Duodenal mucosa (tissue), 2 donors: ENCODE data around the gene ASMTL.
"Not testable (repeated sequence)": the region's sequence is repeated elsewhere in the genome, so short reads cannot be mapped to it uniquely, and the experiment has no call there.

Experiments used
- H3K27ac ChIP-seq: one replicate; pipeline ENCODE4 v1.7.0; 2013; ENCODE audit warnings: low read depth, low read length
- H3K27me3 ChIP-seq, 2 donors: one replicate each; pipeline ENCODE4 v1.7.0; 2013; ENCODE audit warnings: low read length in 2 of 2, control low read depth in 1 of 2; ENCODE audit not compliant: insufficient read depth in 2 of 2, control insufficient read depth in 1 of 2
- H3K36me3 ChIP-seq, 2 donors: one replicate each; pipeline ENCODE4 v1.7.0; 2013; ENCODE audit warnings: low read length in 2 of 2, control low read depth in 1 of 2; ENCODE audit not compliant: insufficient read depth in 2 of 2, control insufficient read depth in 1 of 2
- H3K4me1 ChIP-seq, 2 donors: one replicate each; pipeline ENCODE4 v1.7.0; 2013; ENCODE audit warnings: low read length in 2 of 2, control low read depth in 1 of 2; ENCODE audit not compliant: insufficient read depth in 2 of 2, control insufficient read depth in 1 of 2
- H3K4me3 ChIP-seq, 2 donors: one replicate each; pipeline ENCODE4 v1.7.0; 2013; ENCODE audit warnings: low read length in 2 of 2, low read depth in 1 of 2
- H3K9ac ChIP-seq, 2 donors: one replicate each; pipeline ENCODE4 v1.7.0; 2013; ENCODE audit warnings: low read length in 2 of 2, low read depth in 1 of 2
- H3K9me3 ChIP-seq, 2 donors: one replicate each; pipeline ENCODE4 v1.7.0; 2013; ENCODE audit warnings: low read length in 2 of 2, control low read depth in 1 of 2; ENCODE audit not compliant: control insufficient read depth in 1 of 2

The ASMTL gene

GRCh38 chrX:1455948-1456280 lies 3.2 kb upstream of the ASMTL start:
- H3K4me1 ChIP-seq, result peaks cover 0 to 12% of the 10 kb centered on the region in 2 donors
- H3K4me3 ChIP-seq, result no peak overlapping the region
- no peak overlapping the region for H3K9ac ChIP-seq
- H3K27ac ChIP-seq, result no peak overlapping the region
- no peaks in the 10 kb centered on the region for H3K27me3 ChIP-seq
- H3K9me3 ChIP-seq, result no peaks in the 10 kb centered on the region
- H3K36me3 ChIP-seq, result no peaks in the 10 kb centered on the region

GRCh38 chrX:1453951-1454785 lies 1.5 kb upstream of the ASMTL start:
- peaks cover 0 to 12% of the 10 kb centered on the region in 2 donors for H3K4me1 ChIP-seq
- H3K4me3 ChIP-seq, result peak overlapping the region in 1 of 2 donors; percentile 50
- no peak overlapping the region for H3K9ac ChIP-seq
- H3K9me3 ChIP-seq, result no peaks in the 10 kb centered on the region
- H3K27me3 ChIP-seq, result no peaks in the 10 kb centered on the region
- H3K27ac ChIP-seq, result no peak overlapping the region
- H3K36me3 ChIP-seq, result no peaks in the 10 kb centered on the region

GRCh38 chrX:1453395-1453783 lies 680 bp upstream of the ASMTL start:
- H3K27me3 ChIP-seq, result no peaks in the 10 kb centered on the region
- H3K4me3 ChIP-seq, result peak overlapping the region; percentile 65 to 77
- peak overlapping the region; percentile 89 for H3K27ac ChIP-seq
- H3K4me1 ChIP-seq, result peaks cover 0 to 12% of the 10 kb centered on the region in 2 donors
- H3K9me3 ChIP-seq, result peaks cover 0 to 2% of the 10 kb centered on the region in 2 donors
- peaks cover 0 to 3% of the 10 kb centered on the region in 2 donors for H3K36me3 ChIP-seq
- H3K9ac ChIP-seq, result peak overlapping the region in 1 of 2 donors; percentile 54

GRCh38 chrX:1451661-1452515 lies 821 bp downstream of the ASMTL start:
- H3K4me3 ChIP-seq, result peak overlapping the region; percentile 80 to 89
- no peak overlapping the region for H3K27ac ChIP-seq
- peaks cover 4 to 5% of the 10 kb centered on the region in 2 donors for H3K9me3 ChIP-seq
- H3K9ac ChIP-seq, result peak overlapping the region; percentile 63 to 78
- H3K27me3 ChIP-seq, result no peaks in the 10 kb centered on the region
- peaks cover 0 to 5% of the 10 kb centered on the region in 2 donors for H3K36me3 ChIP-seq
- H3K4me1 ChIP-seq, result peaks cover 0 to 12% of the 10 kb centered on the region in 2 donors

- Histone ChIP-seq H3K4me3 (no peak overlapping the region), H3K9ac (no peak overlapping the region), H3K9me3 (peaks cover 4 to 5% of the 10 kb centered on the region in 2 donors), H3K27ac (no peak overlapping the region), H3K36me3 (peaks cover 0 to 5% of the 10 kb centered on the region in 2 donors), H3K27me3 (no peaks in the 10 kb centered on the region), H3K4me1 (peaks cover 0 to 12% of the 10 kb centered on the region in 2 donors)
These were observed 1.5 kb downstream of the ASMTL start for GRCh38 chrX:1451251-1451660.

GRCh38 chrX:1450361-1451161 lies 2.1 kb downstream of the ASMTL start:
- no peak overlapping the region for H3K27ac ChIP-seq
- H3K9me3 ChIP-seq, result peaks cover 4 to 5% of the 10 kb centered on the region in 2 donors
- peaks cover 0 to 5% of the 10 kb centered on the region in 2 donors for H3K36me3 ChIP-seq
- no peak overlapping the region for H3K9ac ChIP-seq
- H3K27me3 ChIP-seq, result no peaks in the 10 kb centered on the region
- H3K4me1 ChIP-seq, result peaks cover 0 to 12% of the 10 kb centered on the region in 2 donors
- no peak overlapping the region for H3K4me3 ChIP-seq

GRCh38 chrX:1449823-1450149 lies 2.9 kb downstream of the ASMTL start:
- no peak overlapping the region for H3K9ac ChIP-seq
- H3K36me3 ChIP-seq, result peaks cover 0 to 5% of the 10 kb centered on the region in 2 donors
- peaks cover 4 to 5% of the 10 kb centered on the region in 2 donors for H3K9me3 ChIP-seq
- peaks cover 0 to 12% of the 10 kb centered on the region in 2 donors for H3K4me1 ChIP-seq
- H3K27me3 ChIP-seq, result no peaks in the 10 kb centered on the region
- no peak overlapping the region for H3K4me3 ChIP-seq
- no peak overlapping the region for H3K27ac ChIP-seq

- H3K9ac ChIP-seq, result no peak overlapping the region
- H3K36me3 ChIP-seq, result peaks cover 0 to 5% of the 10 kb centered on the region in 2 donors
- peaks cover 0 to 12% of the 10 kb centered on the region in 2 donors for H3K4me1 ChIP-seq
- no peaks in the 10 kb centered on the region for H3K27me3 ChIP-seq
- no peak overlapping the region for H3K4me3 ChIP-seq
- no peak overlapping the region for H3K27ac ChIP-seq
- H3K9me3 ChIP-seq, result peaks cover 4 to 5% of the 10 kb centered on the region in 2 donors
These were observed 3.5 kb downstream of the ASMTL start for GRCh38 chrX:1449036-1449822.

- H3K4me3 ChIP-seq, H3K36me3 ChIP-seq, H3K9me3 ChIP-seq, H3K27ac ChIP-seq, H3K9ac ChIP-seq, H3K27me3 ChIP-seq: not testable (repeated sequence)
- peaks cover 0 to 12% of the 10 kb centered on the region in 2 donors for H3K4me1 ChIP-seq
These were observed 4.1 kb downstream of the ASMTL start for GRCh38 chrX:1448573-1449001.
